HG02973 (cell line): Measurements from ENCODE around the gene CFAP221.

Experiments
- ATAC-seq: cut with Tn5 transposase; IDR thresholded peaks from one replicate; pipeline ENCODE4 v1.9.1; 2021; ENCODE audit warnings: moderate library complexity; ENCODE audit not compliant: unreplicated experiment

CFAP221 gene

GRCh38 chr2:119536211-119536610, 8.0 kb upstream of the CFAP221 start:
- ATAC-seq: no peak

DNA sequence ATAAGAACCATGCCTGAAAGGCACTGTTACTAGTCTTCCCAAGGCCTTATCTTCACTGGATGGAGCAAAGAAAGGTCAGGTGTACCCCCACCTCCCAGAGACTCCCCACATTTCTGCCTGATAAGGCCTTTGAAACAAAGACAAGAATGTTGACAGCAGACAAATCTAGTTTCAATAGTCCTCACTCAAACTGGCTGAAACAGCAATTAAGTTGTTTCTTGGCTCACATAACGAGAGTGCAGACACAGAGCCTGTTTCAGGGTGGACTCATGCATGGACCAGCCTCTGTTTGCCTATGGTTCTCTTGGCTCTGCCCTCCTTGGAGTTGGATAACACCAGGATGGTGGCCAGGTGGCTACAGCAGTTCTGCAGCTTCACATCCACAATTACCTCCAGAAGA, 7.5 kb upstream of the CFAP221 start:
- ATAC-seq: no peak

DNA sequence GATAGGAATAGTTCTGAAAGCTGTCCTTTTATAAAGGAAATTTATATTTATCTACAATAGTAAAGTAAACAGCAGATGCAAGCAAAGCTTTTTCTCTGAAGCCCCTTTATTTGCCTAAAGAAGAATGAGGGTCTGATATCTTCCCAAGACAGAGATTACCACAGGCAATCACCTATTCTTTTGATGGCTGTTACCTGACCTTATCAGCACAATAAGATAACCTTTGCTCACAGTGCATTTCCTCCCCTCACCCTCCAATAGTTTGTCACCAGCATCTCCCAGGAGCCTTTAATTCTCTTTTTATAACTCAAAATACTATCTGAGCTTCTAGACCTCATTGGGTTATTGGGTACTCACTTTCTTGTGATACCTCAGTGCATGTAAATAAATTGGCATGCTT, 6.5 kb upstream of the CFAP221 start:
- ATAC-seq: no peak

DNA sequence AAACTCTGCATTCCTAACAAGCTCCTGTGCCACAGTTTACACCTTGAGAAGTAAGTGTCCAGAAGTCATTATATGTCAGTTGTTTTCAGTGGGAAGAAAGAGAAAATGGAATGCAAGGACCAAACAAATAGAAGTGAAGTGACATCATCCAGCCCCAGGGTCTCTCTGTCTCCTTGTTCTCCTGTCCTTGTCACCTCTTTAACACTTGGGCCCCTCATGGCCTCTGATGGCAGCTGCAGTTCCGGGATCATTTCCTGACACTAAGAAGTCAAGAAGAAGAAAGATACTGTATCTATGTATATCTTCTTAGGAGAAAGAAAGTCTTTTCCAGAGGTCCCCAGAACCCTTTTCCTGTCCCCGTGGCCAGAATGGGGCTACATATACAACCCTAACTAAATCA, 2.8 kb upstream of the CFAP221 start:
- ATAC-seq: no peak

- ATAC-seq: no peak
Measured at GRCh38 chr2:119544939-119545475, 758 bp downstream of the CFAP221 start.

DNA sequence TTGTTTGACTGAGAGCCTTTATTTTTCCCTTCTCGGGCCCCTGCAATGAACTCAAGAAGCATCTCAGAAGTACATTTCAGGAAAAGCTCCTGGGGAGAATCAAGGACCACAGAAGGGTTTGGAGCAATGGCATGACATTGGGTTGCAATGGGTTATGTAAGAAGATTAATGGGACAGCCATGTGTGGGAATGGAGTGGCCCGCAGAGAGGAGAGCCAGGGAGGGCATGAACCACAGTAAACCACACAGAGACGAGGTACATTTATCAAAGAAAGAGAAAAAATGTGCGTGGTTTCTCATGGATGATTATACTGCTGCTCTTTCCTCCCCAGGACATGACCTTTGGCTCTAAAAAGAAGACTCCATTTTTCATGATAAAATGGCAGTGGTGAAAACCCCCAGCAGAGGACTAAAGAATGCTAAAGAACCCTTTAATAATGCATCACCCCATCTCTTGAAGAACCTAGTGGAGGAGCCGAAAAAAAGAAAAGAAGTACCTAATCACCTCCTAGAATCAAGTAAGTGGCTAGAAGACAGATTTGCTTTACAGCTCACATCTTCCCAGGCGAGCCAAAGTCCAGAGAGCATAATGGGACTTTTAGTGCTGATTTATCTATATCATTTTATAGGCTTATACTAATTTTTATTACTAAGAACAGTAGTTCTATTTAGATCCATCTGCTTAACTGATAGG, 1.7 kb downstream of the CFAP221 start:
- ATAC-seq: no peak

- ATAC-seq: no peak
Measured at GRCh38 chr2:119546447-119546767, 2.2 kb downstream of the CFAP221 start.

DNA sequence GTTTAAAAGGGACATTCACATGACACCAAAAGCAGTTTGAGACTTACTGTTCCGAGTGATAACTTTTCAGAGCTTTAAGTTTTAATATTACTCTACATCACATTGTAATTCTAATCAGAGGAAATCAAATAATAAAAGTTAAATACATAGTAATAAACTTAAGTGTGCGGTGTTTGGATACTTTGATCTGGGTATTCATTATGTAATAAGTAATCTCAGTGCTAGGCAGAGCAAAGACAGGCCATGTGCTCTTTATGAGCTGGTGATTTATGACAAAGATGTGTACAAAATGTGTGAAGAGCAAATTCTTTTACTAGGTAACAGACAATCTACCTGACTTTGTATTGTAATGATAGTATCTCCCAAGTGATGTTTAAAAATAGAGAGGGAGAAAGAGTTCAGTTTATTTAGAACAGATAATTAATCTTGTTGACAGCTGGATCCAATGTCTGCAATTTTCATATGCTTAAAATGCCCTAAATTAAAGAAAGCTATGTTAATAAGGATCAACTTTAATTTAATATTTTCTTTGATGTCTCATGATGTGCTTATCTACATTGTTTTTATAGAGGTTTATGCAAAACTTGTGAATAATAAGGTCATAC, 4.4 kb downstream of the CFAP221 start:
- no peak for ATAC-seq

- no peak for ATAC-seq
Measured at GRCh38 chr2:119549241-119549640, 5.0 kb downstream of the CFAP221 start.

- ATAC-seq: no peak
Measured at GRCh38 chr2:119550346-119550745, 6.1 kb downstream of the CFAP221 start.

GRCh38 chr2:119550856-119551255, 6.6 kb downstream of the CFAP221 start:
- ATAC-seq: no peak

GRCh38 chr2:119552902-119553301, 8.7 kb downstream of the CFAP221 start:
- ATAC-seq: no peak

- no peak for ATAC-seq
Measured at GRCh38 chr2:119553687-119554344, 9.6 kb downstream of the CFAP221 start.

DNA sequence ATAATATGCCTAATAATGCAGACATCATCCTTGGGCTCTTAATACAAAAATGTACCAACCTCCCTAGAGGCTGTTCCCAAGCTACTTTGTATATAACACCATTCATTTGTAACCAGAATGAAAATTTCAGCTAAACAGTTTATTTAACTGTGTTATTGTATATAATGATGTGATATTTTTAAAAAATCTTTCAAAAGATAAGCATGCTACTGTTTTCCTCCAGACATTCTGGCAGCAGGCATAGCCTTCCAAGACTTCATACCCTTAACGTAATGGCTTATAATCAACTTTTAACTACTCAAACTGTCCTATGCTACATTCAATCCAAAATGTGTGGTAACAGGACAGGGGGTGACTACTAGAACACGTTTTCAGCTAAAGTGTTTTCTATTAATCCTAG, 21.2 kb downstream of the CFAP221 start:
- no peak for ATAC-seq

DNA sequence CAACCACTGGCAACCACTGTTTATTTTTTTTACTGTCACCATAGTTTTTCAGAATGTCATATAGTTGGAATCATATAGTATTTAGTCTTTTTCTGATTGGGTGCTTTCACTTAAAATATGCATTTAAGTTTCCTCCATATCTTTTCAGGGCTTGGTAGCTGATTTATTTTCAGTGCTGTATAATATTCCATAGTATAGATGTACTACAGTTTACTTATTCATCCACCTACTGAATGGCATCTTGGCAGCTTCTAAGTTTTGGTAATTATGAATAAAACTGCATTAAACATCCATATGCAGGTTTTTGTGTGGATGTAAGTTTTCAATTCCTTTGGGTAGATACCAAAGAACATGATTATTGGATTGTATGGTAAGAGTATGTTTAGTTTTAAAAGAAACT, 23.0 kb downstream of the CFAP221 start:
- no peak for ATAC-seq

- peak; percentile 99 for ATAC-seq
Measured at GRCh38 chr2:119574108-119574815, 30.0 kb downstream of the CFAP221 start.

DNA sequence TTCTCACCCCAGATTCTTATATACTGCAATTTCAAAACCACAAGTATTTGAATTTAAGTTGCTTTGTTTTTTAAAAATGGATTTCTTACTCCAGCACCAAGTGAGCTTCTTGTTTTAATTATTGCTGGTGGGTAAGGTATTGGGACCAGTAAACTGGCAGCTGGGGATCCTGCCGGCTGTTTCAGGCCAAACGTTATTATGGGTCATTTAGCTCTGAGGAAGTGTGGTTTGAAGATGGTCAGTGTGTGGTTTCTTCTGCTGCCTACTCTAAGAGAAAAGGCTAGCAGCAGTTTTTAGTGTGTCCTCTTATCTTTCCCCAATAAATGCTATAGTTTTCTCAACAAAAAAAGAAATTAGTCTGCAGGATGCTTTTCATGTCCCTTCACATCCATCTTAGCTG, 30.6 kb downstream of the CFAP221 start:
- ATAC-seq: no peak

- no peak for ATAC-seq
Measured at GRCh38 chr2:119575439-119575838, 31.2 kb downstream of the CFAP221 start.

GRCh38 chr2:119579424-119580295, 35.4 kb downstream of the CFAP221 start:
- ATAC-seq: no peak

DNA sequence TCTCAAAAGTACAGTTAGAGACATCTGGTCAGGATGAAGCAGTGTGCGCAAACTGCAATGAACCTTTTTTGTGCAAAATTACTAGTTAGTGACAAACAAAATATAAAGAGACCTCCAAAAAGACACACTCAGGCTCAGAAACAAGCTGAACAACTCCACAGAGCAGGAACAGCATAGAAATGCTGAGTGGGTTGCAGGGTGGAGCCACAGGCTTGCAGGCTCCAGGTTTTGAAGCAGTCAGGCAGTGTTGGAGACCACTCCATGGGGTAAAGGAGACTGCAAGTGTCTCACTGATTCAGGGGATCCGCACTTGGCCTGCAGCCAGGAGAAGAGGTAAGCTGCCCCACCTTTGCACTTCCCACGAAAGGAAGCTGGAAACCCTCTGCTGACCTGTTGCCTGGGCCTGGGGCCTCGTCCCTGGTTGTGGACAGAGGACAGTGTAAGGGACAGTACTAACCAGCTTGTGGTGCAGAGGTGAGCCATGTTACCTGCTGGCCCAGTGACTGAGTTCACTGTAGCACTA, 36.4 kb downstream of the CFAP221 start:
- no peak for ATAC-seq
